Motor neuron (in vitro differentiated cells): ENCODE results near the gene LCNL1. TPM values are rescaled to one million over a fixed set of nuclear protein-coding genes. Genes with fewer than 3 reads are reported as not detected.
A peak's percentile ranks its signal among the peaks of the same experiment; 100 is the strongest.

ENCODE experiments used
- ATAC-seq, 8 experiments: fragments of 200-7000 bp; cut with Tn5 transposase; replicated peaks in 6 of 8; 2 replicates each; pipeline ENCODE4 v1.8.0; 2021; ENCODE audit warnings: mild to moderate bottlenecking in 8 of 8, moderate library complexity in 8 of 8
- H3K27ac ChIP-seq, 2 donors: fragments of 250-450 bp; sonication (Bioruptor Pico); 2 replicates each; pipeline ENCODE4 v1.9.0; 2021; ENCODE audit warnings: antibody characterized with exemption in 2 of 2, mild to moderate bottlenecking in 2 of 2, moderate library complexity in 1 of 2
- H3K4me1 ChIP-seq, 2 donors: fragments of 250-450 bp; sonication (Bioruptor Pico); replicated peaks in 1 of 2; 2 replicates each; pipeline ENCODE4 v1.6.1; 2021; ENCODE audit warnings: antibody characterized with exemption in 2 of 2, mild to moderate bottlenecking in 2 of 2, moderate library complexity in 1 of 2
- H3K4me3 ChIP-seq, 5 donors: fragments of 250-450 bp; sonication (Bioruptor Pico); 2 replicates each; pipeline ENCODE4 v1.9.0; 2021; ENCODE audit warnings: antibody characterized with exemption in 5 of 5, mild to moderate bottlenecking in 5 of 5, moderate library complexity in 4 of 5
- WGBS, 10 experiments: fragments of 450-650 bp; shearing (Covaris generic); methylation state at CpG; one replicate each; pipeline ENCODE4 v1.0.0; 2022; 5-methylcytosine and 5-hydroxymethylcytosine counted together
- in situ Hi-C, 9 experiments: fragments of 400-800 bp; cut with MboI; loops; one replicate each; pipeline ENCODE4 v1.15.0; 2021; ENCODE audit warnings: low sequenced_read_pairs in 9 of 9, low pct_unique_long_range_greater_than_20kb in 2 of 9; ENCODE audit not compliant: unreplicated experiment in 9 of 9
- total RNA-seq, 8 experiments: library from RNA; unstranded; fragments of 300-600 nt; gene quantifications; 2 replicates each; pipeline versions ENCODE4 v1.2.3 to v1.2.4, GENCODE V29; 2022

LCNL1 gene
- total RNA-seq, 8 experiments from 2014 or later: 0.11 to 1.3 (median 0.73) TPM

GRCh38 chr9:137011907-137012675 lies 29.3 kb downstream of the LCNL1 start:
- Histone ChIP-seq H3K4me1 (no peaks in the 10 kb centered on the region), H3K4me3 (no peak overlapping the region), H3K27ac (no peak overlapping the region)
- 0 to 100% (median 93%) methylated on average over 1 to 17 of the region's 39 CpGs; no CpG with 5 or more reads in 7 of the 10 experiments for WGBS, 10 experiments
- no peak for ATAC-seq
- in situ Hi-C loops: no loop called here

GRCh38 chr9:137012694-137013570 lies 30.1 kb downstream of the LCNL1 start:
- Histone ChIP-seq H3K4me1 (no peaks in the 10 kb centered on the region), H3K4me3 (no peak overlapping the region), H3K27ac (no peak overlapping the region)
- peak in 2 of 8 experiments; percentile 30 to 34 for ATAC-seq
- in situ Hi-C loops: no loop called here
- WGBS, 10 experiments: 93% methylated on average over 3 of the region's 67 CpGs; no CpG with 5 or more reads in 9 of the 10 experiments

- Histone ChIP-seq H3K4me1 (no peaks in the 10 kb centered on the region), H3K27ac (no peak overlapping the region), H3K4me3 (no peak overlapping the region)
- in situ Hi-C loops: no loop called here
- peak in 1 of 8 experiments; percentile 3 for ATAC-seq
- WGBS, 10 experiments: 93% methylated on average over 3 of the region's 20 CpGs; no CpG with 5 or more reads in 9 of the 10 experiments
Measured at GRCh38 chr9:137013571-137013940, 30.8 kb downstream of the LCNL1 start.

GRCh38 chr9:137014166-137014565 lies 31.4 kb downstream of the LCNL1 start:
- in situ Hi-C loops: no loop called here

GRCh38 chr9:137014776-137015539 lies 32.2 kb downstream of the LCNL1 start:
- no peak overlapping the region for H3K4me3 ChIP-seq
- no peaks in the 10 kb centered on the region for H3K4me1 ChIP-seq
- in situ Hi-C loops: no loop called here
- no peak overlapping the region for H3K27ac ChIP-seq
- ATAC-seq: no peak
- WGBS, 10 experiments: 82 to 95% methylated on average over 4 of the region's 36 CpGs; no CpG with 5 or more reads in 8 of the 10 experiments

More at GRCh38 chr9:137014166-137014565, 31.4 kb downstream of the LCNL1 start:
- Histone ChIP-seq H3K4me1 (no peaks in the 10 kb centered on the region), H3K27ac (no peak overlapping the region), H3K4me3 (no peak overlapping the region)
- no CpG with 5 or more reads among the region's 23 CpGs for WGBS, 10 experiments
- peak in 1 of 8 experiments; percentile 1 for ATAC-seq

GRCh38 chr9:137015540-137015930 lies 32.7 kb downstream of the LCNL1 start:
- 98% methylated on average over 8 of the region's 25 CpGs; no CpG with 5 or more reads in 9 of the 10 experiments for whole genome bisulfite sequencing, 10 experiments
- in situ Hi-C loops: no loop called here

GRCh38 chr9:137015976-137016375 lies 33.2 kb downstream of the LCNL1 start:
- in situ Hi-C loops: no loop called here
- Histone ChIP-seq H3K4me3 (no peak overlapping the region), H3K27ac (no peak overlapping the region), H3K4me1 (no peaks in the 10 kb centered on the region)
- no peak for ATAC-seq
- WGBS, 10 experiments: 100% methylated on average over 3 of the region's 21 CpGs; no CpG with 5 or more reads in 9 of the 10 experiments

More at GRCh38 chr9:137015540-137015930, 32.7 kb downstream of the LCNL1 start:
- no peak for ATAC-seq
- no peak overlapping the region for H3K27ac ChIP-seq
- no peak overlapping the region for H3K4me3 ChIP-seq
- H3K4me1 ChIP-seq: no peaks in the 10 kb centered on the region

GRCh38 chr9:137016436-137016835 lies 33.6 kb downstream of the LCNL1 start:
- ATAC-seq: no peak
- Histone ChIP-seq H3K4me1 (no peaks in the 10 kb centered on the region), H3K27ac (no peak overlapping the region), H3K4me3 (no peak overlapping the region)
- 93% methylated on average over 3 of the region's 16 CpGs; no CpG with 5 or more reads in 9 of the 10 experiments for WGBS, 10 experiments
- in situ Hi-C loops: no loop called here

GRCh38 chr9:137017071-137017470 lies 34.3 kb downstream of the LCNL1 start:
- in situ Hi-C loops: no loop called here
- ATAC-seq: no peak
- 98 to 100% (median 98%) methylated on average over 3 to 12 of the region's 28 CpGs; no CpG with 5 or more reads in 7 of the 10 experiments for WGBS, 10 experiments
- Histone ChIP-seq H3K4me3 (no peak overlapping the region), H3K4me1 (no peaks in the 10 kb centered on the region), H3K27ac (no peak overlapping the region)

- Histone ChIP-seq H3K4me3 (no peak overlapping the region), H3K4me1 (no peaks in the 10 kb centered on the region), H3K27ac (no peak overlapping the region)
- WGBS, 10 experiments: no CpG with 5 or more reads among the region's 45 CpGs
- no peak for ATAC-seq
- in situ Hi-C loops: no loop called here
Measured at GRCh38 chr9:137017791-137018497, 35.2 kb downstream of the LCNL1 start.

- no peak overlapping the region for H3K4me3 ChIP-seq
- no peak for ATAC-seq
Measured at GRCh38 chr9:137018761-137019559, 36.2 kb downstream of the LCNL1 start.

More at GRCh38 chr9:137018761-137019559, 36.2 kb downstream of the LCNL1 start:
- in situ Hi-C loops: no loop called here
- H3K4me1 ChIP-seq: no peaks in the 10 kb centered on the region
- WGBS, 10 experiments: 85 to 100% (median 97%) methylated on average over 2 to 5 of the region's 36 CpGs; no CpG with 5 or more reads in 5 of the 10 experiments
- no peak overlapping the region for H3K27ac ChIP-seq
